ENCODE measurements around the gene EHHADH. TPM values are rescaled to one million over a fixed set of nuclear protein-coding genes. Genes with fewer than 3 reads are reported as not detected.

Gene EHHADH
- total RNA-seq, 1 donor from 2014 or later = 7.8 TPM

- Mint-ChIP-seq H3K9me3 (peaks cover 7% of the 10 kb centered on the region), H3K27me3 (ENCODE audit: low read depth) (peaks cover 44% of the 10 kb centered on the region), H3K4me1 (no peaks in the 10 kb centered on the region), H3K27ac (no peak overlapping the region), H3K36me3 (no peaks in the 10 kb centered on the region), H3K4me3 (no peak overlapping the region)
- DNase-seq (ENCODE audit: low spot score in 2 of 2, unreplicated experiment in 2 of 2) = no peak
- TF ChIP-seq CTCF (IDR thresholded peaks at IDR 0.05; ENCODE audit: unreplicated experiment) = no peak
Observed at GRCh38 chr3:185270956-185271332, 17.1 kb upstream of the EHHADH start.

- Mint-ChIP-seq H3K36me3 (no peaks in the 10 kb centered on the region), H3K4me3 (no peak overlapping the region), H3K27me3 (ENCODE audit: low read depth) (peaks cover 44% of the 10 kb centered on the region), H3K4me1 (no peaks in the 10 kb centered on the region), H3K9me3 (peaks cover 7% of the 10 kb centered on the region), H3K27ac (no peak overlapping the region)
- peak; percentile 24 for TF ChIP-seq CTCF (IDR thresholded peaks at IDR 0.05; ENCODE audit: unreplicated experiment)
- no peak for DNase-seq (ENCODE audit: low spot score in 2 of 2, unreplicated experiment in 2 of 2)
Observed at GRCh38 chr3:185270262-185270955, 16.6 kb upstream of the EHHADH start.

GRCh38 chr3:185268194-185268962, 14.5 kb upstream of the EHHADH start:
- H3K27me3 Mint-ChIP-seq (ENCODE audit: low read depth) = peaks cover 35% of the 10 kb centered on the region
- DNase-seq (ENCODE audit: low spot score in 2 of 2, unreplicated experiment in 2 of 2) = no peak
- H3K9me3 Mint-ChIP-seq = no peaks in the 10 kb centered on the region
- no peak for TF ChIP-seq CTCF (IDR thresholded peaks at IDR 0.05; ENCODE audit: unreplicated experiment)
- no peaks in the 10 kb centered on the region for H3K4me1 Mint-ChIP-seq
- H3K36me3 Mint-ChIP-seq = no peaks in the 10 kb centered on the region
- H3K4me3 Mint-ChIP-seq = no peak overlapping the region
- H3K27ac Mint-ChIP-seq = no peak overlapping the region

GRCh38 chr3:185267193-185267592, 13.3 kb upstream of the EHHADH start:
- no peak for DNase-seq (ENCODE audit: low spot score in 2 of 2, unreplicated experiment in 2 of 2)
- Mint-ChIP-seq H3K27ac (no peak overlapping the region), H3K4me3 (no peak overlapping the region), H3K27me3 (ENCODE audit: low read depth) (peaks cover 27% of the 10 kb centered on the region), H3K4me1 (no peaks in the 10 kb centered on the region), H3K9me3 (no peaks in the 10 kb centered on the region), H3K36me3 (no peaks in the 10 kb centered on the region)
- TF ChIP-seq CTCF (IDR thresholded peaks at IDR 0.05; ENCODE audit: unreplicated experiment) = no peak

- Mint-ChIP-seq H3K4me1 (no peaks in the 10 kb centered on the region), H3K9me3 (no peaks in the 10 kb centered on the region), H3K27me3 (ENCODE audit: low read depth) (peaks cover 12% of the 10 kb centered on the region), H3K4me3 (no peak overlapping the region), H3K36me3 (no peaks in the 10 kb centered on the region), H3K27ac (no peak overlapping the region)
- DNase-seq (ENCODE audit: low spot score in 2 of 2, unreplicated experiment in 2 of 2) = no peak
- no peak for TF ChIP-seq CTCF (IDR thresholded peaks at IDR 0.05; ENCODE audit: unreplicated experiment)
Observed at GRCh38 chr3:185264849-185265553, 11.2 kb upstream of the EHHADH start.

Measured in mesothelial cell of epicardium (in vitro differentiated cells).